ENCODE measurements around the gene ARL5A.
A peak's percentile ranks its signal among the peaks of the same experiment; 100 is the strongest.

The ARL5A gene

GRCh38 chr2:151826737-151827157 is 1.5 kb downstream of the ARL5A start:
- FAIRE-seq (peak; percentile 48), DNase-seq (ENCODE audit: insufficient read length, low spot score) (no peak)
- TF ChIP-seq CTCF (IDR thresholded peaks at IDR 0.05; ENCODE audit: insufficient read depth, missing control alignments): no peak

- no peak for TF ChIP-seq CTCF (IDR thresholded peaks at IDR 0.05; ENCODE audit: insufficient read depth, missing control alignments)
- FAIRE-seq (peak; percentile 70), DNase-seq (ENCODE audit: insufficient read length, low spot score) (no peak)
Observed at GRCh38 chr2:151824886-151825285, 3.3 kb downstream of the ARL5A start.

GRCh38 chr2:151823651-151824050 is 4.6 kb downstream of the ARL5A start:
- FAIRE-seq (no peak), DNase-seq (ENCODE audit: insufficient read length, low spot score) (no peak)
- no peak for TF ChIP-seq CTCF (IDR thresholded peaks at IDR 0.05; ENCODE audit: insufficient read depth, missing control alignments)

GRCh38 chr2:151819920-151820319 is 8.3 kb downstream of the ARL5A start:
- no peak for DNase-seq (ENCODE audit: insufficient read length, low spot score)
- TF ChIP-seq CTCF (IDR thresholded peaks at IDR 0.05; ENCODE audit: insufficient read depth, missing control alignments): no peak
- no peak for FAIRE-seq

- FAIRE-seq (no peak), DNase-seq (ENCODE audit: insufficient read length, low spot score) (no peak)
- no peak for TF ChIP-seq CTCF (IDR thresholded peaks at IDR 0.05; ENCODE audit: insufficient read depth, missing control alignments)
Observed at GRCh38 chr2:151817929-151818328, 10.3 kb downstream of the ARL5A start.

GRCh38 chr2:151816843-151817242 is 11.4 kb downstream of the ARL5A start:
- FAIRE-seq (peak; percentile 80), DNase-seq (ENCODE audit: insufficient read length, low spot score) (no peak)
- no peak for TF ChIP-seq CTCF (IDR thresholded peaks at IDR 0.05; ENCODE audit: insufficient read depth, missing control alignments)

GRCh38 chr2:151815821-151816489 is 12.3 kb downstream of the ARL5A start:
- no peak for FAIRE-seq

More at GRCh38 chr2:151815821-151816489, 12.3 kb downstream of the ARL5A start:
- no peak for DNase-seq (ENCODE audit: insufficient read length, low spot score)
- no peak for TF ChIP-seq CTCF (IDR thresholded peaks at IDR 0.05; ENCODE audit: insufficient read depth, missing control alignments)
